NT2/D1 (cell line): Measurements from ENCODE around the gene MFSD6L.

ENCODE experiments used
- SUZ12 ChIP-seq: IDR thresholded peaks from 2 replicates; pipeline ENCODE4 v1.6.1; 2011; ENCODE audit not compliant: insufficient read length, insufficient read depth; ENCODE audit errors: extremely low read depth
- YY1 ChIP-seq: IDR thresholded peaks from 2 replicates; pipeline ENCODE4 v1.6.1; 2011; ENCODE audit not compliant: insufficient read length, insufficient read depth
- ZNF274 ChIP-seq: IDR thresholded peaks from 2 replicates; pipeline ENCODE4 v1.6.1; 2011; ENCODE audit warnings: mild to moderate bottlenecking, low read depth, low read length

- TF ChIP-seq ZNF274 (no peak), SUZ12 (no peak), YY1 (no peak)
Measured at GRCh38 chr17:8753136-8753975, 45.8 kb downstream of the MFSD6L start.
